Adrenal gland (tissue), 12 donors: ENCODE measurements around the gene MROH8. TPM values are rescaled to one million over a fixed set of nuclear protein-coding genes. Genes with fewer than 3 reads are reported as not detected.
"Not testable (repeated sequence)": the region's sequence is repeated elsewhere in the genome, so short reads cannot be mapped to it uniquely, and the experiment has no call there.

Experiments used
- DNase-seq, 7 donors: peaks; one replicate each; pipeline ENCODE4 v3.0.0-alpha.2; 2019 to 2020
- H3K27ac ChIP-seq, 5 donors: fragments of 200-600 bp; sonication (generic) in 4 of 5; 1 replicate in 3 of 5; 2 replicates in 2 of 5; pipeline versions ENCODE4 v1.5.1 to v1.8.0; 2016 to 2020; ENCODE audit warnings: mild to moderate bottlenecking in 1 of 5
- H3K27me3 ChIP-seq: fragments of 200-600 bp; 2 replicates; pipeline ENCODE4 v1.8.0; 2021
- H3K36me3 ChIP-seq, 2 donors: fragments of 200-600 bp; replicated peaks in 1 of 2; 1 replicate in 1 of 2; 2 replicates in 1 of 2; pipeline versions ENCODE4 v1.5.1 to v1.8.0; 2018 to 2022
- H3K4me1 ChIP-seq, 2 donors: fragments of 200-600 bp; replicated peaks in 1 of 2; 1 replicate in 1 of 2; 2 replicates in 1 of 2; pipeline versions ENCODE4 v1.5.1 to v1.8.0; 2018 to 2021
- H3K4me3 ChIP-seq, 4 donors: fragments of 200-600 bp; sonication (generic) in 3 of 4; one replicate each; pipeline ENCODE4 v1.5.1; 2016 to 2018
- H3K9me3 ChIP-seq, 3 donors: fragments of 200-600 bp; sonication (generic) in 1 of 3; replicated peaks in 1 of 3; 1 replicate in 2 of 3; 2 replicates in 1 of 3; pipeline versions ENCODE4 v1.5.1 to v1.8.0; 2016 to 2021
- POLR2A ChIP-seq, 2 donors: fragments of 450-650 bp; IDR thresholded peaks; one replicate each; pipeline ENCODE4 v1.6.1; 2017; ENCODE audit warnings: antibody characterized with exemption in 2 of 2, mild to moderate bottlenecking in 2 of 2, moderate library complexity in 1 of 2
- WGBS, 4 donors: extraction: QIAGEN DNeasy Blood & Tissue Kit in 2 of 4; methylation state at CpG; one replicate each; pipeline versions ENCODE4 v1.1.5 to v1.1.7; 2013 to 2017; 5-methylcytosine and 5-hydroxymethylcytosine counted together
- intact Hi-C, 2 donors: fragments of 100-400 bp; cut with DNase I; formaldehyde crosslinking; loops; one replicate each; pipeline versions ENCODE4 v1.14.1 to v1.15.0; 2022 to 2023
- polyA plus RNA-seq, 3 donors: library from polyadenylated mRNA; stranded (reverse); fragments of 200-250 nt in 2 of 3; fragments of 350-450 nt in 1 of 3; fragmentation: Illumina TruSeq in 1 of 3; extraction: RNeasy Lipid Tissue Mini Kit (QIAGEN cat#74804) in 1 of 3; gene quantifications; one replicate each; pipeline ENCODE4 v1.2.3, GENCODE V29; 2013 to 2014
- total RNA-seq, 9 donors: library from RNA; depleted of rRNA in 4 of 9; stranded (reverse); fragments of >200 nt in 4 of 9; fragments of 120-200 nt in 1 of 9; fragmentation: NEBNext Ultra II Directional in 1 of 9; extraction: Animal tissue kit (Norgen Biotek cat#: 25700) in 1 of 9; gene quantifications; one replicate each; pipeline versions ENCODE4 v1.1.0 to v1.2.4, GENCODE V29; 2013 to 2023
- TF ChIP-seq, protein P1 (sequence below), 6 experiments: fragments of 450-650 bp in 4 of 6; fragments of 200-600 bp in 2 of 6; sonication (generic) in 1 of 6; IDR thresholded peaks; 1 replicate in 5 of 6; 2 replicates in 1 of 6; pipeline versions ENCODE4 v1.5.1 to v1.8.0; 2016 to 2021; ENCODE audit warnings: antibody characterized with exemption in 6 of 6, mild to moderate bottlenecking in 2 of 6, moderate library complexity in 1 of 6
- donor health status: healthy with polysubstance abuse.
- donor health status: Bipolar disorder and iron deficiency.
- donor health status: DM: yes; HTN: yes; CAD: no.
- donor health status: DM: no; HTN: no; CAD: no.
- donor health status: DM: no; HTN: no; CAD: no.
- donor health status: DM: yes; HTN: yes; CAD: no.

The MROH8 gene
- total and polyA plus RNA-seq, 12 donors, result 1.3 to 13.8 (median 3.8) TPM

DNA sequence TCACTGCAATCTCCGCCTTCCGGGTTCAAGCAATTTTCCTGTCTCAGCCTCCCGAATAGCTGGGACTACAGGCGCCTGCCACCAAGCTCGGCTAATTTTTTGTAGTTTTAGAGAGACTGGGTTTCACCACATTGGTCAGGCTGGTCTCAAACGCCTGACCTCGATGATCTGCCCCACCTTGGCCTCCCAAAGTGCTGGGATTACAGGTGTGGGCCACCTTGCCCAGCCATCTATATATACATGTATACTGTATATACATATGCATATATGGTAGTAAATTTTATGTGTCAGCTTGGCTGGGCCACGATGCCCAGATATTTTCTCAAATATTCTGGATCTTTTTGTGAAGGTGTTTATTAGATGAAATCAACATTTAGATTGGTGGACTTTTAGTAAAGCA lies 102.3 kb downstream of the MROH8 start:
- Histone ChIP-seq H3K27ac (no peak overlapping the region), H3K27me3 (no peaks in the 10 kb centered on the region), H3K36me3 (no peaks in the 10 kb centered on the region), H3K9me3 (no peaks in the 10 kb centered on the region), H3K4me3 (no peak overlapping the region), H3K4me1 (no peaks in the 10 kb centered on the region)
- intact Hi-C loops, result no loop called here
- no peak for DNase-seq
- TF ChIP-seq, protein P1, sequence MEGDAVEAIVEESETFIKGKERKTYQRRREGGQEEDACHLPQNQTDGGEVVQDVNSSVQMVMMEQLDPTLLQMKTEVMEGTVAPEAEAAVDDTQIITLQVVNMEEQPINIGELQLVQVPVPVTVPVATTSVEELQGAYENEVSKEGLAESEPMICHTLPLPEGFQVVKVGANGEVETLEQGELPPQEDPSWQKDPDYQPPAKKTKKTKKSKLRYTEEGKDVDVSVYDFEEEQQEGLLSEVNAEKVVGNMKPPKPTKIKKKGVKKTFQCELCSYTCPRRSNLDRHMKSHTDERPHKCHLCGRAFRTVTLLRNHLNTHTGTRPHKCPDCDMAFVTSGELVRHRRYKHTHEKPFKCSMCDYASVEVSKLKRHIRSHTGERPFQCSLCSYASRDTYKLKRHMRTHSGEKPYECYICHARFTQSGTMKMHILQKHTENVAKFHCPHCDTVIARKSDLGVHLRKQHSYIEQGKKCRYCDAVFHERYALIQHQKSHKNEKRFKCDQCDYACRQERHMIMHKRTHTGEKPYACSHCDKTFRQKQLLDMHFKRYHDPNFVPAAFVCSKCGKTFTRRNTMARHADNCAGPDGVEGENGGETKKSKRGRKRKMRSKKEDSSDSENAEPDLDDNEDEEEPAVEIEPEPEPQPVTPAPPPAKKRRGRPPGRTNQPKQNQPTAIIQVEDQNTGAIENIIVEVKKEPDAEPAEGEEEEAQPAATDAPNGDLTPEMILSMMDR (IDR thresholded peaks at IDR 0.05), result no peak
- no peak for TF ChIP-seq POLR2A (IDR thresholded peaks at IDR 0.05)
- WGBS, 4 donors, result 96 to 98% (median 97%) methylated on average over 8 of the region's 8 CpGs

DNA sequence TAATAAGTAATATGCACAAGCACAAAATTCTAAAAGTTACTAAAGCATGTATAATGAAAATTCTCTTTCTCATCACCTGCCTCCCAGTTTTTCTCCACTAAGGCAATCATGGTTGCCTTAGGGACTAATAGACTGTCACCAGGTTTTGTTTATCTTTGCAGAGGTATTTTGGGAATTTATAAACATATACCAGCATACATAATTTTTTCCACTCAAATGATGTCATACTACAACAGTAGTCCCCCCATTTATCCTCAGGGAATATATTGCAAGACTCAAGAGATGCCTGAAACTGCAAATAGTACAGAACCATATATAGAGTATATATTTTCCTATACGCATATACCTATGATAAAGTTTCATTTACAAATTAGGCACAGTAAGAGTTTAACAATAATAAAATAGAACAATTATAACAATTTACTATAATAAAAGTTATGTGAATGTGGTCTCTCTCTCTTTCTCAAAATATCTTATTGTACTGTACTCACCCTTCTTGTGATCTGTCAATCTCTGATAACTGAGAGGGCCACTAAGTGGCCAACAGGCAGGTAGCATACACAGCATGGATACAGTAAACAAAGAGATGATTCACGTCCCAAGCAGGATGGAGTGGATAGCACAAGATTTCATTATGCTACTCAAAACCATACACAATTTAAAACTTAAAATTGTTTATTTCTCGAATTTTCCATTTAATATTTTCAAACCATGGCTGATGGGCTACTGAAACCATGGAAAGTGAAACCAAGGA lies 103.2 kb downstream of the MROH8 start:
- H3K27me3 ChIP-seq, result no peaks in the 10 kb centered on the region
- WGBS, 4 donors, result 90 to 95% (median 94%) methylated on average over 3 of the region's 3 CpGs
- no peak for DNase-seq
- H3K4me1 ChIP-seq, result no peaks in the 10 kb centered on the region
- H3K4me3 ChIP-seq, result no peak overlapping the region
- TF ChIP-seq POLR2A (IDR thresholded peaks at IDR 0.05), result no peak
- TF ChIP-seq, protein P1 (IDR thresholded peaks at IDR 0.05), result no peak
- H3K27ac ChIP-seq, result no peak overlapping the region
- intact Hi-C loops, result no loop called here
- no peaks in the 10 kb centered on the region for H3K36me3 ChIP-seq
- H3K9me3 ChIP-seq, result no peaks in the 10 kb centered on the region

DNA sequence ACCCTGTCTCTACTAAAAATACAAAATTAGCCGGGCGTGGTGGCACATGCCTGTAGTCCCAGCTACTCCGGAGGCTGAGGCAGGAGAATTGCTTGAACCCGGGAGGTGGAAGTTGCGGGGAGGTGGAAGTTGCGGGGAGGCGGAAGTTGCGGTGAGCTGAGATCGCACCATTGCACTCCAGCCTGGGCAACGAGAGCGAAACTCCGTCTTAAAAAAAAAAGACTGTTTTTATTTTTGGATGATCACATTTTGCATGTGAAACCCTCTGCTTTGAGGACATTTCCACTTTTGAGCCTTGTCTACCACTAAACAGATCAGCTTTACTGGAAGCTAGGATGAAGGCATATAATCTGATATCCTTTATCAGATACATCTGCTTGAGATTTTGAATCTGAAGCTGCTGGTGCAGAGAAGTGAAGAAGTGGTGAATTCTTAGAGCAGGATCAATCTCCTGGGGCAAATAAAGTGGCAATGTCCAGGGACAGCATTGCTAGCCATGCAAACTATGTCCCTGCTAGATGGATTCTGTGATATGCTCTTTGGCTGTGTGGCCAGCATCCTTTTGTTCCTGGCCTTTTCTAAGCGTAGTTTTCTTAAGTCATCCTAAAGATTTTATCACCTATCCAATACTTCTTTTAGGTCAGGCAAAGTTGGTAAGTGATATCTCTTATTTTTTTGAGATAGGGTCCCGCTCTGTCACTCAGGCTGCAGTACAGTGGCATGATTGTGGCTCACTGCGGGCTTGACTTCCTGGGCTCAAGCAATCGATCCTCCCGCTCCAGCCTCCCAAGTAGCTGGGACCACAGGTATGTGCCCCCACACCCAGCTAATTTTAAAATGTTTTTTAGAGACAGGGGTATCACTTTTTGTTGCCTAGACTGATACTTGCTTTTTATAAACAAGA lies 106.8 kb downstream of the MROH8 start:
- H3K27me3 ChIP-seq, result no peaks in the 10 kb centered on the region
- H3K36me3 ChIP-seq, result no peaks in the 10 kb centered on the region
- no peak overlapping the region for H3K4me3 ChIP-seq
- WGBS, 4 donors, result 88 to 93% (median 89%) methylated on average over 17 of the region's 17 CpGs
- intact Hi-C loops, result no loop called here
- DNase-seq, result no peak
- no peak overlapping the region for H3K27ac ChIP-seq
- H3K9me3 ChIP-seq, result no peaks in the 10 kb centered on the region
- TF ChIP-seq, protein P1 (IDR thresholded peaks at IDR 0.05), result no peak
- TF ChIP-seq POLR2A (IDR thresholded peaks at IDR 0.05), result no peak
- no peaks in the 10 kb centered on the region for H3K4me1 ChIP-seq

DNA sequence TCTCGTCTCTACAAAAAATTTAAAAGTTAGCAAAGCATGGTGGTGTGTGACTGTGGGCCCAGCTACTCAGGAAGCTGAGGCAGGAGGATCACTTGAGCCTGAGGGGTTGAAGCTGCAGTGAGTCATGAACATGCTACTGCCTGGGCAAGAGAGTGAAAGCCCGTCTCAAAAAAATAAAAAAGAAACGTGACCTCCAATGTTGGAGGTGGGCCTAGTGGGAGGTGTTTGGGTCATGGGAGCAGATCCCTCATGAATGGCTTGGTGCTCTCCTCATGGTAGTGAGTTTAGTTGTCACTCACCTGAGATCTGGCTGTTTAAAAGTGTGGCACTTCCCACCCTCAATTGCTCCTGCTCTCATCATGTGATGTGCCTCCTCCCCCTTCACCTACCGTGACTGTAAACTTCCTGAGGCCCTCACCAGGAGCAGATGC lies 107.9 kb downstream of the MROH8 start:
- WGBS, 4 donors, result 57 to 72% (median 72%) methylated on average over 4 of the region's 4 CpGs
- H3K36me3 ChIP-seq, result no peaks in the 10 kb centered on the region
- H3K9me3 ChIP-seq, result no peaks in the 10 kb centered on the region
- TF ChIP-seq, protein P1 (IDR thresholded peaks at IDR 0.05), result no peak
- no peak for TF ChIP-seq POLR2A (IDR thresholded peaks at IDR 0.05)
- no peak for DNase-seq
- H3K4me3 ChIP-seq, result no peak overlapping the region
- intact Hi-C loops, result no loop called here
- H3K27ac ChIP-seq, result no peak overlapping the region
- H3K4me1 ChIP-seq, result no peaks in the 10 kb centered on the region
- no peaks in the 10 kb centered on the region for H3K27me3 ChIP-seq

DNA sequence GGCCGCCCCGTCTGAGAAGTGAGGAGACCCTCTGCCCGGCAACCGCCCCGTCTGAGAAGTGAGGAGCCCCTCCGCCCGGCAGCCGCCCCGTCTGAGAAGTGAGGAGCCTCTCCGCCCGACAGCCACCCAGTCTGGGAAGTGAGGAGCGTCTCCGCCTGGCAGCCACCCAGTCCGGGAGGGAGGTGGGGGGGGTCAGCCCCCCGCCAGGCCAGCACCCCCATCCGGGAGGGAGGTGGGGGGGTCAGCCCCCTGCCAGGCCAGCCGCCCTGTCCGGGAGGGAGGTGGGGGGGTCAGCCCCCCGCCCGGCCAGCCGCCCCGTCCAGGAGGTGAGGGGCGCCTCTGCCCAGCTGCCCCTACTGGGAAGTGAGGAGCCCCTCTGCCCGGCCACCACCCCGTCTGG lies 109.8 kb downstream of the MROH8 start:
- WGBS, 4 donors, result 94 to 100% (median 98%) methylated on average over 3 to 14 of the region's 25 CpGs
- H3K27ac ChIP-seq, H3K36me3 ChIP-seq, H3K27me3 ChIP-seq, H3K9me3 ChIP-seq, H3K4me3 ChIP-seq, H3K4me1 ChIP-seq, DNase-seq, intact Hi-C loops: not testable (repeated sequence)
